PFSK-1 (cell line): Measurements from ENCODE around the gene SAMHD1.

Experiments
- FOXP2 ChIP-seq: optimal IDR thresholded peaks from 2 replicates; pipeline ENCODE3; 2011; ENCODE audit warnings: borderline replicate concordance, control low read depth, inconsistent platforms; ENCODE audit not compliant: insufficient read depth; ENCODE audit errors: extremely low read length, extremely low read depth
- POLR2AphosphoS5 ChIP-seq: IDR thresholded peaks from 2 replicates; pipeline ENCODE4 v1.6.1; 2012; ENCODE audit warnings: low read depth, mild to moderate bottlenecking, control low read depth, low read length, moderate library complexity
- SIN3A ChIP-seq: IDR thresholded peaks from 2 replicates; pipeline ENCODE4 v1.6.1; 2012; ENCODE audit warnings: mild to moderate bottlenecking, low read length, moderate library complexity, borderline replicate concordance; ENCODE audit not compliant: insufficient read depth
- TAF1 ChIP-seq: IDR thresholded peaks from 2 replicates; pipeline ENCODE4 v1.6.1; 2012; ENCODE audit warnings: low read length, control low read depth, borderline replicate concordance; ENCODE audit not compliant: insufficient read depth

DNA sequence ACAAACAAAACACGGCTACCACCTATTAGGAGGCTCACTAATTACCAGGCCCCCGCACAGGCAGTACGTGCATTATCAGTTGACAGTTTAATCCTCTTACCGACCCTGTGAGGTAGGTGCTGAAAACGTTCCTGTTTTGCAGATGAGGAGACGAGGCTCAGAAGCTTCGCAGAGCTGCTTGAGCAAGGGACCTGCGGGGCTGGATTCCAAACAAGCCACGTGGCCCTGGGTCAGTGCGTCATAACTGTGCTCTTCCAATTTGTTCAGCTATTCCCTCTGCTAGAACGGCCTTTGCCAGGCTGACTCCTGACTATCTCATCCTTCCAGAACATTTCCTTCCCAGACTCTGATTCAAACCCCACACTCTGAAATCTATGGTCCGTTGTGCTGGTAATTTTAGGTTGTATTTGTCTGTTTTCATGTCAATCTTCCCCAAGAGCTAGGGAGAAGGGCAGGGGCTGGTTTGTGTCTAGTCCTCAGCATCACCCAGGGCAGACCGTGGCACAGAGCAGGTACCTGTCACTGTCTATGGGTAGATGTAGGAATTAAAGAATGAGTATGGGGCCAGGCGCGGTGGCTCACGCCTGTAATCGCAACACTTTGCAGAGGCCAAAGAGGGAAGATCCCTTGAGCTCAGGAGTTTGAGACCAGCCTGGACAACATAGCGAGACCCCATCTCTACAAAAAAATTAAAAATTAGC, 104.3 kb downstream of the SAMHD1 start:
- no peak for TF ChIP-seq POLR2AphosphoS5
- no peak for TF ChIP-seq SIN3A
- no peak for TF ChIP-seq FOXP2
- TF ChIP-seq TAF1: no peak
